Measurements from ENCODE around the gene SLC39A10. TPM values are rescaled to one million over a fixed set of nuclear protein-coding genes. Genes with fewer than 3 reads are reported as not detected.

Gene SLC39A10
- total and polyA plus RNA-seq, 8 donors, result 0.15 to 22.0 (median 3.1) TPM

DNA sequence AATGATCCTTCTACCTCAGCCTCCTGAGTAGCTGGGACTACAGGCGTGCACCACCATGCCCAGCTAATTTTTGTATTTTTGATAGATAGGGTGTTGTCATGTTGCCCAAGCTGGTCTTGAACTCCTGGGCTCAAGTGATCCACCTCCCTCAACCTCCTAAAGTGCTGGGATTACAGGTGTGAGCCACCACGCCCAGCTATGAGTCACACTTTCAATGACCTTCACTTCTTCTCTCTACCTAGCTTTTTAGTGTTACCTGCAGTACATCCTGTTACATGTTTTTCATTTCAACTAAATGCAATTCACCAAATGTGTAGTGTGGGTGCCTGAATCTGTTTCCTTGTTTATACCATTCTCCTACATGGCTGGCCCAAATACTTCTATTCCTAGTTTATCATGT is 64.0 kb downstream of the SLC39A10 start:
- no peak for DNase-seq
- Histone ChIP-seq H3K27ac (no peak overlapping the region), H3K27me3 (no peaks in the 10 kb centered on the region), H3K36me3 (peaks cover 0 to 42% (median 30%) of the 10 kb centered on the region in 4 donors), H3K4me1 (no peaks in the 10 kb centered on the region), H3K4me3 (no peak overlapping the region), H3K9me3 (no peaks in the 10 kb centered on the region)
- no peak for TF ChIP-seq POLR2A (IDR thresholded peaks at IDR 0.05)
- TF ChIP-seq, protein P1, sequence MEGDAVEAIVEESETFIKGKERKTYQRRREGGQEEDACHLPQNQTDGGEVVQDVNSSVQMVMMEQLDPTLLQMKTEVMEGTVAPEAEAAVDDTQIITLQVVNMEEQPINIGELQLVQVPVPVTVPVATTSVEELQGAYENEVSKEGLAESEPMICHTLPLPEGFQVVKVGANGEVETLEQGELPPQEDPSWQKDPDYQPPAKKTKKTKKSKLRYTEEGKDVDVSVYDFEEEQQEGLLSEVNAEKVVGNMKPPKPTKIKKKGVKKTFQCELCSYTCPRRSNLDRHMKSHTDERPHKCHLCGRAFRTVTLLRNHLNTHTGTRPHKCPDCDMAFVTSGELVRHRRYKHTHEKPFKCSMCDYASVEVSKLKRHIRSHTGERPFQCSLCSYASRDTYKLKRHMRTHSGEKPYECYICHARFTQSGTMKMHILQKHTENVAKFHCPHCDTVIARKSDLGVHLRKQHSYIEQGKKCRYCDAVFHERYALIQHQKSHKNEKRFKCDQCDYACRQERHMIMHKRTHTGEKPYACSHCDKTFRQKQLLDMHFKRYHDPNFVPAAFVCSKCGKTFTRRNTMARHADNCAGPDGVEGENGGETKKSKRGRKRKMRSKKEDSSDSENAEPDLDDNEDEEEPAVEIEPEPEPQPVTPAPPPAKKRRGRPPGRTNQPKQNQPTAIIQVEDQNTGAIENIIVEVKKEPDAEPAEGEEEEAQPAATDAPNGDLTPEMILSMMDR (IDR thresholded peaks at IDR 0.05), result no peak
- no peak for TF ChIP-seq EP300 (IDR thresholded peaks at IDR 0.05)
- TF ChIP-seq POLR2AphosphoS5 (IDR thresholded peaks at IDR 0.05), result no peak
- intact Hi-C loops (cut with DNase I; ENCODE audit: low total_unique reads), result no loop called here
- 94 to 100% (median 96%) methylated on average over 2 of the region's 2 CpGs for WGBS, 5 donors

DNA sequence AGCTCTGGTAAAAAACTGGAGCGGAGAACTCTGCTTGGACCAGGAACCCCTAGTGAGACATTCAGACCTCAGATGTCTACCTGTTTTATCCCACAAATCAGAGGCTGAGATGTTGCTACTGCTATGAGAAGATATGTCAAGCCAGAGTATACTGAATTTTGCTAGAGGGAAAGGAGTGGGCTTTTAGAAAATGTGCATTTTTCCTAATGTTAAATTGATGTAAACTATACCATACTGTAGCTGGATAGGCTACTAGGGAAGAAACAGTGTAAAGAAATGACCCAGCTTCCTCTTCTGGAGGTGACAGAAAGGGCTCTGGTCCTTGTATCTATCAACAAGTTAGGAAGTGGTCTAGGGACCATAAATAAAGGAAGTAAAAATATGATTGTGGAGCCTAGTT is 65.0 kb downstream of the SLC39A10 start:
- TF ChIP-seq POLR2AphosphoS5 (IDR thresholded peaks at IDR 0.05) (no peak), POLR2A (IDR thresholded peaks at IDR 0.05) (no peak), EP300 (IDR thresholded peaks at IDR 0.05) (no peak)
- TF ChIP-seq, protein P1 (IDR thresholded peaks at IDR 0.05), result no peak
- 90 to 100% (median 97%) methylated on average over 1 of the region's 1 CpG for WGBS, 5 donors
- intact Hi-C loops (cut with DNase I; ENCODE audit: low total_unique reads), result no loop called here

DNA sequence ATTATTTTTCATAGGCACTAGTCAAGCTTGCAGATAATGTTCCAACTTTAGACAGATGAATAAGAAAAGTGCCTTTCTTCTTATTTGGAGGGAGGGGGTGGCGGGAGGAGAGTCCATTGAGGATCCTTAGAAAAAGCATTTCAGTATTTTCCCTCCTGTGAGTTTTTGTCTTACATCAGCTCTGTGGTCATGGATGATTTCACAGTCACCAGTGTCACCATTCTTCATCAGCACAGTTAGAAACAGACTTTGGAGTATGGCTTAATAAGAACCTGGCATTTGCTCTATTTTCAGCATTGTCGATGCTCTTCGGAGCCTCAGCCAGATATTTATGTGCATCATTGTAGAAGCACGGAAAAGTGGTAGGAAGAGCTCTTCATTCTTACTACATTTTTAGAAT is 70.1 kb downstream of the SLC39A10 start:
- Histone ChIP-seq H3K27me3 (no peaks in the 10 kb centered on the region), H3K36me3 (peaks cover 0 to 54% (median 24%) of the 10 kb centered on the region in 4 donors), H3K4me3 (no peak overlapping the region), H3K9me3 (no peaks in the 10 kb centered on the region), H3K4me1 (no peaks in the 10 kb centered on the region), H3K27ac (no peak overlapping the region)
- DNase-seq, result no peak
- intact Hi-C loops (cut with DNase I; ENCODE audit: low total_unique reads), result no loop called here
- whole genome bisulfite sequencing, 5 donors, result 92 to 98% (median 96%) methylated on average over 4 of the region's 4 CpGs
- TF ChIP-seq, protein P1 (IDR thresholded peaks at IDR 0.05), result no peak
- TF ChIP-seq POLR2AphosphoS5 (IDR thresholded peaks at IDR 0.05), result no peak
- TF ChIP-seq EP300 (IDR thresholded peaks at IDR 0.05), result no peak
- TF ChIP-seq POLR2A (IDR thresholded peaks at IDR 0.05), result no peak

More for the DNA sequence above, 65.0 kb downstream of the SLC39A10 start:
- Histone ChIP-seq H3K36me3 (peaks cover 0 to 35% (median 23%) of the 10 kb centered on the region in 4 donors), H3K4me1 (no peaks in the 10 kb centered on the region), H3K27ac (no peak overlapping the region), H3K9me3 (no peaks in the 10 kb centered on the region), H3K27me3 (no peaks in the 10 kb centered on the region), H3K4me3 (no peak overlapping the region)
- DNase-seq, result no peak

DNA sequence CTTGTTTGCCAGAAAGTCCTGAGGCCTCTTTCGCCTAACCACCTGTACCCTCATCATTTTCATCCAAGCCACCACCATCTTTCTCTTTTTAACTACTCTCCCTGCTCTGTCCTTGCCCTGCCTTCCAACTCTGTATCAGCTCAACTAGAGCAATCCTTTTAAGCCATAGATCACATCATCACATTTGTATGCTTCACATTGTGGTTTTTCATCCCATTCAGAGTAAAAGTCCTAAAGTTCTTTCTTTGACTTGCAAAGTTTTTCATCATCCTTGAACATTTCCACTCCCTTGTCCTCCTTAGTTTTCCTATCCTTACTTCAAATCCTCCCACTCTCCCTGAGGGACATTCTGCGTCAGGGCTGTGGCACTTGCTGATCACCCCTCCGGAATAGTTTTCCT is 73.9 kb downstream of the SLC39A10 start:
- Histone ChIP-seq H3K27me3 (no peaks in the 10 kb centered on the region), H3K4me3 (no peak overlapping the region), H3K9me3 (no peaks in the 10 kb centered on the region), H3K27ac (no peak overlapping the region), H3K36me3 (peaks cover 0 to 52% (median 25%) of the 10 kb centered on the region in 4 donors), H3K4me1 (no peaks in the 10 kb centered on the region)
- TF ChIP-seq, protein P1 (IDR thresholded peaks at IDR 0.05), result no peak
- TF ChIP-seq POLR2AphosphoS5 (IDR thresholded peaks at IDR 0.05) (no peak), POLR2A (IDR thresholded peaks at IDR 0.05) (no peak), EP300 (IDR thresholded peaks at IDR 0.05) (no peak)
- intact Hi-C loops (cut with DNase I; ENCODE audit: low total_unique reads), result no loop called here
- WGBS, 5 donors, result 92 to 100% (median 99%) methylated on average over 3 of the region's 3 CpGs
- DNase-seq, result no peak
